GM21576 (cell line): ENCODE results near the gene TPRX1.
"Not testable (repeated sequence)": the region's sequence is repeated elsewhere in the genome, so short reads cannot be mapped to it uniquely, and the experiment has no call there.

Experiments used
- ATAC-seq: cut with Tn5 transposase; IDR thresholded peaks from one replicate; pipeline ENCODE4 v1.9.1; 2021; ENCODE audit warnings: mild to moderate bottlenecking, moderate library complexity; ENCODE audit not compliant: unreplicated experiment

TPRX1 gene

DNA sequence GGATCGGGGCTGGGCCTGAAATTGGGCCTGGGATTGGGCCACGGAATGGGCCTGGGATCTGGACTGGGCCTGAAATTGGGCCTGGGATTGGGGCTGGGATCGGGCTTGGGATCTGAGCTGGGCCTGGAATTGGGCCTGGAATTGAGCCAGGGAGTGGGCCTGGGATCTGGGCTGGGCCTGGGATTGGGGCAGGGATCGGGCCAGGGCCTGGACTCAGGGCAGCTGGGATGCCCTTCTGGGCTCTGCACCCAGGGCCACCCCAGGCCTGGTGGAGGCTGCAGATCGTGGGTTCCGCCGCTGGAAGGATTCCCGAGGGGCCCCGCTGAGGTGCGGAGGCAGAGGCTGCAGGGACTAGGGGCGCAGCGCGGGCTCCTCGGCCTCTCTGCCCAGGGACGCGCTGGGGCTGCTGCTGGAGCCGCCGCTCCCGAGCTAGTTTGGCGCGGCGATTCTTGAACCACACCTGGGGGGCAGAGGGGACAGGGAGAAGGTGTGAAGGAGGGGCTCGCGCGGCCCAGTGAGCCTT, 1.8 kb downstream of the TPRX1 start:
- no peak for ATAC-seq

DNA sequence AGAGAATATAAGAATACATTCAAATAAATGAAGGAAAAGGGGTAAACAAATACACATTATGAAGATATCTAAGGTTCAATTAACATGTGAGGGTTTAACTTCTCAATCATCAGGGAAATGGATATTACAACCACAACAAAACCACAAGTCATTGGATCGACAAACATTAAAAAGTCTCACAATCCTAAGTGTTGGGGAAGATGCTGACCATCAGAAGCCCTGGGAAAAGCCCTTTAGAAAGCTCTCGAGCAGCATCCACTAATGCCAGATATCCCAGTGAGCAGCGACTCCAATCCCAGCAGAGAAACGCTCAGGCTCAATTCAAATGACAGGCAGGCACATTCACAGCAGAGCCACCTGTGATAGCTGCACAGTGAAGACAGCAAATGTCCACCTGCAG, 3.1 kb downstream of the TPRX1 start:
- no peak for ATAC-seq

DNA sequence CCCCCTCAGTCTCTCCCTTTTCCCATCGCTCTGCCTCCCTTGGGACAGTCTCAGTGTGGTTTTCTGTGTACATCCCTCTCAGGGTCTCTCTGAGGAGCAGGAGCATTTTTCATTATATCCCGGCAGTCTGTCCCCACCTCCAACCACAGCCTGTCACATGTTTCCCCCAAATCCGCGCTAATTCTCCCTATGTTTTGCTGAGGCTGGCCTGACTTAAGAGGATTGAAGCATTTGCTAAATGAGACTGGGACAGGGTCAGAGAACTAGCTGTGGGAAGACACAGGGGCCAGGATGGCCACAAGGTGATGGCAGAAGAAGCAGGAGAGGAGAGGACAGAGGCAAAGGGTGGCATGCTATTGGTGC, 5.5 kb downstream of the TPRX1 start:
- ATAC-seq = no peak

DNA sequence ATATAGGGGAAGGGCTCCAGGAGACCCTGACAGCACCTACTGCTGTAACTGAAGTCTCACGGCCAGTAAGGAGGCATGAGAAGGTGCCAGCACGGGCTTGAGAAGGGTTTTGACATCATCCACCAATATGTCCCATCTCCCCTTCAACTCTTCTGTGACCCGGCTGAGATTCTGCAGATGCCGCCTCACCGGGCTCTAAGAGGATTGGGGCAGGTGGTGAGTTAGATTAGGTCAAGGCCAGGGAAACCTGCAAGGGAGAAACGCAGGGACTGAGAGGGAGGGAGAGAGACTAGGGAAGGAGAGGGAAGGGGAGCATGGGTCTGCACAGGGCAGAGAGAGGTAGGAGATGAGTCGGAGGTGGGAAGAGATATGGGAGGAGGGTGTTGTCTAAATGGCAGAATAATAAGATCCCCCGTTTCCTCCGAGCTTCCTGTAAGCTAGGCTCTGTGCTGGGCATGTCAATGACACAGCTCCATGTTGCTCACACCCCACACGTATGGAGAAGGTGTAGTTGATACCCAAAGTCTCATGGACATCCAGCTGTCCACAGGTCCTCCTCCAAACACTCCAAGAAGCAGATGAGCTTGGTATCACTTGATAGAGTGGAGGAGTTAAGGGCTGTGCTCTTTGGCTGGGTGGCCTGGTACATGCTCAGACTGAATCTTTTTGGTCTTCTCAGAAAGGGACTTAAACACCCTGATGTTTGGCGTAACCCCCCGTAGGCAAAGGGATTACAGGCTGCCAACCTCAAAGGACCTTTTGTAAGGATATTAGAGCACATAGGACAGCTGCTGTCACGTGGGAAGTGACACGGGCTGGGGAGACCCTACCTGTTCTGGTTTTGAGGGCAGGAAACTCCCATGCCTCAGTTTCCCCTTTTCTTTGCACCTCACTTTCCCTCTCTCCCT, 6.1 kb downstream of the TPRX1 start:
- no peak for ATAC-seq

DNA sequence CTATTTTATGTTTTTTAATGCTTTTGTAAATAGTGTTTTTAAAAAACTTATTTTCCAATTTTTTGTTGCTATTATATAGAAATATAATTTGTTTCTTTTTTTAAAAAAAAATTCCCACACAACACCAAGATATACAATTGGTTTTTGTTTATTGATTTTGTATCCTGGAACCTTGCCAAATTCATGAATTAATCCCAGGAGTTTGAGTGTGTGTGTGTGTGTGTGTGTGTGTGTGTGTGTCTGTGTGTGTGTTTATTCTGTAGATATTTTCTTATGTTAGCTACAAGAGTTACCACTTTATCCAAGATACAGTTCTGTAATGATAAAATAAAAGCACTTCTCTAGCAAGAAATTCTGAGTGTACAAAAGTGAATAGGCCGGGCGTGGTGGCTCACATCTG, 7.6 kb downstream of the TPRX1 start:
- ATAC-seq = no peak

DNA sequence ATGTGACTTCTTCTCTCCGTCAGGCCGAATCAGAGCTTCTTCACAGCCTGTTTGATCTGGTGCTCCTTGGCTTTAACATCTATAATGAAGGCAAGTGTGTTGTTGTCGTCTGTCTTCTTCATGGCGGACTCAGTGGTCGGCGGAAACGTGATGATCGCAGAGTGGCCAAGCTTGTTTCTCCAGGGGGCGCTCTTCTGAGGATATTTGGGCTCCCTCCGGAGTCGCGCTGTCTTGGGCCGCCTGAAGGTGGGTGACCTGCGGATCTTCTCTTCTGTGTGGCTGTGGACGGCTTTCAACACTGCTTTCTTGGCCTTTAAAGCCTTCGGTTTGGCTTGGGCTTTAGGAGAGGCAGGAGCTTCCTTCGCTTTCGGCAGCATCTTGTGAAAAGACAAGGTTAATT, 9.8 kb downstream of the TPRX1 start:
- ATAC-seq = no peak

DNA sequence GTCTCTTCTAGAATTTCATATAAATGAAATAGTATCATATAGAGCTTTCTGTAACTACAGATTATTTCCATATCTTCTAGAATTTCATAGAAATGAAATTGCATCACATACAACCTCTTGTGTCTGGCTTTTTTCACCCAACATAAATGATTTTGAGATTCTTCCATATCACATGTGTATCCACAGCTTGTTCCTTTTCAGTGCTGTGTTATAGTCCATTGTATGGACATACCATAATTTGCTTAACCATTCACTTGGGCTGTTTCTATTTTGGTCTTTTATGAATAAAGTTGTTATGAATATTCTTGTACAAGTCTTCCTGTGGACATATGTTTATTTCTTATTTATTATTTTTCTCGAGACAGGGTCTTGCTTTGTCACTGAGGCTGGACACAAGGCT, 11.7 kb downstream of the TPRX1 start:
- ATAC-seq = no peak

DNA sequence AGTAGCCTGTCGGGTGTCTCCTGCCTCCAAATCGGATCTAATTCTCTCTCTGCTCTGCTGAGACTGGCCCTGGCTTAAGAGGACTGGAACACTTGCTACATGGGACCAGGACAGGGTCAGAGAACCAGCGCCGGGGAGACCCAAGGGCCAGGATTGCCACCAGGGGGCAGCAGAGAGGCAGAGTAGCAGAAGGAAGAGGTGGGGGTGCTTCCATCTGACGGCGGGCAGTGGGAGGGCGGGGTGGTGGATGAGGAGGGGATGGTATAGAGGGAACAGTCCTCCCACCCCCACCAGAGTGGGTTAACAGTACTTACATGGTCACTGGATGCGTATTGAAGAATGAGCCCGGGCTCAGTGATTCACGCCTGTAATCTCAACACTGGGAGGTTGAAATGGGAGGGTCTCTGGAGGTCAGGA, 13.9 kb downstream of the TPRX1 start:
- no peak for ATAC-seq

DNA sequence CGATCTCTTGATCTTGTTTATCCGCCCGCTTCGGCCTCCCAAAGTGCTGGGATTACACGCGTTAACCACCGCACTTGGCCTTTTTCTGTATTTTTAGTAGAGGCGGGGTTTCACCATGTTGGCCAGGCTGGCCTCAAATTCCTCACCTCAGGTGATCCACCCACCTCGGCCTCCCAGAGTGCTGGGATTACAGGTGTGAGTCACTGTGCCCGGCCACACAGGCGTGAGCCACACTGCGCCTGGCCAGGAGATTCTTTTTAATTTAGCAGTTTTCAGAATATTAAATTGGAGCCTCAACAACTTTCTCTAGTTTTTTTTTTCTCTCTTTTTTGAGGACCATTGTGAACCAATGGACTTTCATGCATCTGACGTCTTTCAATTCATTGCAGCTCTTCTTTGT, 14.5 kb downstream of the TPRX1 start:
- ATAC-seq = not testable (repeated sequence)

DNA sequence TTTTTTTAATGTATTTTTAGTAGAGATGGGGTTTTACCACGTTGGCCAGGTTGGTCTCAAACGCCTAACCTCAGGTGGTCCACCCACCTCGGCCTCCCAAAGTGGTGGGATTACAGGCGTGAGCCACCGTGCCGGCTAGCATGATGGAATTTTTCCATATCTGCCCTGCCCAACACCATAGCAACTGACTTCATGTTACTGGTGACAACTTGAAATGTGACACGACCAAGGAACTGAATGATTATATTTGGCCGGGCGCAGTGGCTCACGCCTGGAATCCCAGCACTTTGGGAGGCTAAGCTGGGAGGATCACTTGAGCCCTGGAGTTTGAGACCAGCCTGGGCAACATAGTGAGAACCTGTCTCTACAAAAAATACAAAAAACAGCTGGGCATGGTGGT, 17.0 kb downstream of the TPRX1 start:
- ATAC-seq = not testable (repeated sequence)

DNA sequence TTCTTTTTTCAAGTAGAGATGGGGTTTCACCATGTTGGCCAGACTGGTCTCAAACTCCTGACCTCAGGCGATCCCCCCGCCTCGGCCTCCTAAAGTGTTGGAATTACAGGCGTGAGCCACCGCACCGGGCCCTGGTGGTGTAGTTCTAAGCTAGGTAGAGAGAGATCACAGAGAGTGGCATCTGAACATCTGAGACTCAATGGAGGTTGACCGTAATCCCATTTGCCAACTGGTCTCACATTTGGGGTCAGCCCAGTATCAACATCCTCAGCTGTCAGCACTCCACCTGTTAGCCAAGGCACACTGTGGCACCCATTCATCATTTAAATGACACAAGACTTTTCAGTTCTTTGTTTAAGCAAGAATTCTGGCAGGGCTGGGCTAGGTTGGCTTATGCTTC, 17.8 kb downstream of the TPRX1 start:
- no peak for ATAC-seq

DNA sequence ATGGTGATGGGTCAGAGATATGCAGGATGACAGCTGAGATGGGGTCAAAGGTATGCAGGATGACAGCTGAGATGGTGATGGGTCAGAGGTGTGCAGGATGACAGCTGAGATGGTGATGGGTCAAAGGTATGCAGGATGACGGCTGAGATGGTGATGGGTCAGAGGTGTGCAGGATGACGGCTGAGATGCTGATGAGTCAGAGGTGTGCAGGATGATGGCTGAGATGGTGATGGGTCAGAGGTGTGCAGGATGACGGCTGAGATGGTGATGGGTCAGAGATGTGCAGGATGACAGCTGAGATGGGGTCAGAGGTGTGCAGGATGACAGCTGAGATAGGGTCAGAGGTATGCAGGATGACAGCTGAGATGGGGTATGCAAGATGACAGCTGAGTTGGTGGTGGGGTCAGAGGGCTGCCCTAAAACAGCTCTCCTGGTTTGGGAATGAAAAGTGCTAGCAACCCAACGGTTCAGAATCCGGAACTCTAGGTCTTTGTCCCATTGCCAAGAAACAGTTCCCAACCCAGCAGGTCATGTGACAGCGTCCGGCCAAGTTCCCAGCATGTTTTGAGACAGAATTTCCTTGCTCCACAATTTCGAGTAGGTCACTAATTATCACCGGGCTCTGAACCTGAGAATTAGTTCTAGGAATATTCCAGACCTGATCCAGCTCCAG, 22.6 kb downstream of the TPRX1 start:
- ATAC-seq = no peak

DNA sequence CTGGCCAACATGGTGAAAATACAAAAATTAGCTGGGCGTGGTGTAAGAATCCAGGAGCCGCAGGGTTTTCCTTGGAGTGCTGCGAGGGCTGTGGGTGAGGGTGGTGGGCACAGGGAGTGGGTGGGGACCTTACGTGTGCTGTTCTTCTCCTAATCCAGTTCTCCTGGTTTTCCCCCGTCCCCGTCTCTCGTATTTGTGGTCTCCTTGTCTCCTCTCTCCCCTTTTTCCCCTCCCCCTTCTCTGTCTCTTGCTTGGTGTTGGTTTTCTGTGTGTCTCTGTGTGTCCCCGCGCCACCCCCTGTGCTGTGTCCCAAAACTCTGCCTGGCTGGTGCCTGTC, 24.2 kb downstream of the TPRX1 start:
- no peak for ATAC-seq

DNA sequence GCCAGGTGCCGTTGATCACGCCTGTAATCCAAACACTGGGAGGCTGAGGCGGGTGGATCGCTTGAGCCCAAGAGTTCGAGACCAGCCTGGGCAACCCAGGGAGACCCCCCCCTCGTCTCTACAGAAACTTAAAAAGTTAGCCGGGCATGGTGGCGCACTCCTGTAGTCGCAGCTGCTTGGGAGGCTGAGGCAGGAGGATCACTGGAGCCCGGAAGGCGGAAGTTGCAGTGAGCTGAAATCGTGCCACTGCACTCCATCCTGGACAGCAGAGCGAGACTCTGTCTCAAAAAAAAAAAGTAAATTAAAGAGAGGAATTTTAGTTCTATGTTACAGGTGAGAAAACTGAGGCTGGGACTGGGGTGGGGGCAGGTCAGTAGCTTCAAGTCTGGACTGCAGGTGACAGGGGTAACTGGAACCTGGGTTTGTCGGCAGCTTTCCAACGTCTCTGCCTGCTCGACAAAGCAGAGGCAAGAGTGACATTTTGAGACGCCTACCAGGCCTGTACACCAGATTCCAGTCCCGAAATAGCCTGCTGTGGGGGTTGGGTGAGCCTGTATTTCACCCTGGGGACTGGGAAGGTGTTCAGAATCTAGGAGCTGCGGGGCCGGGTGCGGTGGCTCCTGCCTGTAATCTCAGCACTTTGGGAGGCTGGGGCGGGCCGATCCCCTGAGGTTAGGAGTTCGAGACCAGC, 24.7 kb downstream of the TPRX1 start:
- no peak for ATAC-seq

DNA sequence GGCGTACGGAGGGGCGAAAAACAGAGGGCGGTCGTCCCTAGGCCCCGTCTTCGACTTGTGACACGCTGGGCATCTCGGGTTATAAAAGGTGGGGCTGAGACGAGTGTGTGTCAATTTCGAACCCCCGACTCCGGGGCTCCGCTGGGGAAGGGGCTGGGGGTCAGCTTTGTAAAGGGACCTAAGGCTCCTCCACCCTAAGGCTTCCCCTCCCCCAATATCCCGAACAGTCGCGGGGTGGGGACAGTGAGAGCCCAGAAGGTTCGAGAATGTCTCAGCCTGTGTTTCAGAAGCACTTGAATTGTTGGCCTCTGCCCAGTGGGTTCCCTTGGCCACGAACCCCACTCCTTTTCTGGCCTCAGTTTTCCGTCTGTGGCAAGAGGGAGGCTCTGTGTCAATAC, 25.4 kb downstream of the TPRX1 start:
- no peak for ATAC-seq

DNA sequence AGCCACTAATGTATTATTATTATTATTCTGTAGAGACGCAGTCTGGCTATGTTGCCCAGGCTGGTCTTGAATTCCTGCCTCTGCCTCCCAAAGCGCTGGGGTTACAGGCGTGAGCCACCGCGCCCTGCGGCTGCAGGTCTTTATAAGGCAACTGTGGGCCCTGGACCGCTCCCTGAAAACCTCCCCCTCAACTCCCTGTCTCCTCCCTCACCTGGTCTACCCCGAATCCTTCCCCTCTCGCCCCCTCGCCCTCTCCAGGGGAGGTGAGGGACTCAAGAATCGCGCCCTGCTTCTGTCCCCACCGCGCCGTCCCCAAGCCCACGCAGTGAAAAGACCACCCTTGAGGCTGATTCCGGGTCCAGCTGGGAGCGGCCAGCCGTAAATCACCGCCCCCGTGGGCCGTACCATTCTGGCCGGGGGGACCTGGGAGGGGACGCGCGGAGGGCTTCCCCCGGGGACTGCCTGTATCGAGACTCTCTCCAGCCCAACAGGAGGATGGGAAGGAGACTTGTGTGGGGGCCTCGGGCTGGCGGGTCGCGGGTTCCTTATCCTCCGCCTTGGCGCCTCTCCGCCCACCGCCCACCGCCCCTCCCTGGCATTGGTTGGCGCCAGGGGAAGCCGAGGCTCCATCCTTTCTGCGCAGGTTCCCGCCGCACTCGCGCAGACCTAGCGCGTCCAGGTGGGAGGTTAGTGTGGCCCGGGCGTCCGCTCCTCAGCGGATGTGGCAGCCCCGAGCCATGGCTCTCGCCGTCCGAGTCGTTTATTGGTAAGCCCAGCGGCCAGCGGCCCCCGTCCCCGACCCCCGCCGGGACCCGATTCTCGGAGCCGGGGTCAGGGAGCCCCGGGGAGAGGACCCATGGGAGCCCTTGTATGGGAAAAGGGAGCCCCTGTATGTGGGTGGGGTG, 26.1 kb downstream of the TPRX1 start, which contains the start of gene SELENOW:
Gene SELENOW, plus strand, starts transcription at position 655 of the 905 bp plus-strand sequence. Its CDS starts 83 bp downstream, at position 738.
- ATAC-seq = peak; percentile 76

DNA sequence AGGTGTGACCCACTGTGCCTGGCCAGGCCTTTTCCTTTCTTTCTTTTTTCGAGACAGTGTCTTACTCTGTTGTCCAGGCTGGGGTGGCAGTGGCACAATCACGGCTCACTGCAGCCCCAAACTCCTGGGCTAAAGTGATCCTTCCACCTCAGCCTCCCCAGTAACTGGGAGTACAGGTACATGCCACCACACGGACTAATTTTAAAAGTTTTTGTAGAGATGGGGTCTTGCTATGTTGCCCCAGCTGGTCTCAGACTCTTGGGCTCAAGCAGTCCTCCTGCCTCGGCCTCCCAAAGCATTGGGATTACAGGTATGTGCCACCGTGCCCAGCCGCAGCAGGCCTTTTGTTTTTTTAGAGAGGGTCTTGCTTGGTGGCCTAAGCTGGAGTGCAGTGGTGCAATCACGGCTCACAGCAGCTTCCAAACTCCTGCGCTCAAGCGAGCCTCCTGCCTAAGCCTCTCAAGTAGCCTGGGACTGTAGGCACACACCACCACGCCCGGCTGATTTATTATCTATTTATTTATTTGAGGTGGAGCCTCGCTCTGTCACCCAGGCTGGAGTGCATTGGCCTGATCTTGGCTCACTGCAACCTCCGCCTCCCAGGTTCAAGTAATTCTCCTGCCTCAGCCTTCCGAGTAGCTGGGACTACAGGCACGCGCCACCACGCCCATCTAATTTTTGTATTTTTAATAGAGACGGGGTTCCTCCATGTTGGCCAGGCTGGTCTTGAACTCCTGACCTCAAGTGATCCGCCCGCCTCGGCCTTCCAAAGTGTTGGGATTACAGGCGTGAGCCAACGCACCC, 26.9 kb downstream of the TPRX1 start:
- not testable (repeated sequence) for ATAC-seq

DNA sequence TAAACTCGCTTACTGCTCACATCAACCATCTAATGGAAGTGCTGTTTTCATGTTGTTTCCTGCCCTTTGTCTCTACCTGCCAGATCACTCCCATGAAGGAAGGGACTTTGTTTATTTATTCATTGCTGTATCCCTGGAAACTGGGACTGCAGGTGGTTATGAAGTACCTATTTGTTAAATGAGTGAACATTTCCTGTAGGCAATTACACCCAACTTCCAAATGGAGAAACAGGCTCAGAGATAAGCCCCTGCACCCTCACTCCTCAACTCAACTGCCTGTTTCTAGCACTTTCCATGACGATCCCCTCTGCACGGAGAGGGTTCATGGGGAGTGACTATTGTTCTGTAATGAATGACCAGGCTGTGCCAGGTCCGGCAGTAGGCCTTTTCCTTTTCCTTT, 27.8 kb downstream of the TPRX1 start:
- ATAC-seq = no peak

DNA sequence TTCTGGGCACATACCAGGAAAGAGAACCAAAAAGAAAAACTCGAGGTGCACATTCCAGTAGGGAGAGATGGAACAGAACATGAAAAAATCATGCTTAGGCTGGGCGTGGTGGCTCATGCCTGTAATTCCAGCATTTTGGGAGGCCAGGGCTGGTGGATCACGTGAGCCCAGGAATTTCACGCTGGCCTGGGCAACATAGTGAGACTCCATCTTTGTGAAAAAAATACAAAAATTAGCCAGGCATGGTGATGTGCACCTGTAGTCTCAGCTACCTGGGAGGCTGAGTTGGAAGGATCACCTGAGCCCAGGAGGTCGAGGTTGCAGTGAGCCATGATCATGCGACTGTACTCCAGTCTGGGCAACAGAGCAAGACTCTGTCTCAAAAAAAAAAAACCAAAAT, 33.1 kb downstream of the TPRX1 start:
- ATAC-seq = not testable (repeated sequence)

DNA sequence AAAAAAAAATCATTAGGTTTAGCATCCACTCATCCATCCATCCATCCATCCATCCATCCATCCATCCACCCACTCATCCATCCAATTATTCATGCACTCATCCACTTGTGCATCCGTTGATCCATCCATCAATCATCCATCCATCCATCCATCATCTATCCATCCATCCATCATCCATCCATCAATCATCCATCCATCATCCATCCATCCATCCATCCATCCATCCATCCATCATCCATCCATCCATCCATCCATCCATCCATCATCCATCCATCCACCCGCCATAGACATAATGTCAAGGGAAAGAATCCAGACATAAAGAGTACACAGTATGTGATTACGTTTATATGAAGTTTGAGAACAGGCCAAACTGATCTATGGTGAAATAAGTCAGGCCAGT, 34.8 kb downstream of the TPRX1 start:
- ATAC-seq = no peak
